Heart left ventricle (tissue), 16 donors: ENCODE results near the gene ARSI. TPM values are rescaled to one million over a fixed set of nuclear protein-coding genes. Genes with fewer than 3 reads are reported as not detected.

Experiments
- ATAC-seq, 4 donors: fragments of 200-7000 bp; cut with Tn5 transposase; one replicate each; pipeline ENCODE4 v1.9.1; 2020 to 2022; ENCODE audit warnings: moderate library complexity in 4 of 4, mild to moderate bottlenecking in 3 of 4, moderate number of reproducible peaks in 1 of 4
- DNase-seq, 5 donors: peaks; one replicate each; pipeline ENCODE4 v3.0.0-alpha.2; 2020
- H3K27ac ChIP-seq, 12 donors: fragments of 200-600 bp; sonication (generic) in 4 of 12; one replicate each; pipeline versions ENCODE4 v1.5.0 to v1.8.0; 2016 to 2022; ENCODE audit warnings: mild to moderate bottlenecking in 2 of 12
- H3K27me3 ChIP-seq, 9 donors: fragments of 200-600 bp; sonication (generic) in 2 of 9; one replicate each; pipeline versions ENCODE4 v1.5.1 to v1.8.0; 2016 to 2022; ENCODE audit warnings: mild to moderate bottlenecking in 3 of 9
- H3K36me3 ChIP-seq, 9 donors: fragments of 200-600 bp; sonication (generic) in 2 of 9; one replicate each; pipeline versions ENCODE4 v1.5.0 to v1.8.0; 2018 to 2022; ENCODE audit warnings: mild to moderate bottlenecking in 2 of 9
- H3K4me1 ChIP-seq, 12 donors: fragments of 200-600 bp; sonication (generic) in 4 of 12; one replicate each; pipeline versions ENCODE4 v1.5.0 to v1.8.0; 2016 to 2022; ENCODE audit warnings: mild to moderate bottlenecking in 3 of 12
- H3K4me3 ChIP-seq, 12 donors: fragments of 200-600 bp; sonication (generic) in 4 of 12; one replicate each; pipeline versions ENCODE4 v1.5.0 to v1.8.0; 2017 to 2022; ENCODE audit warnings: mild to moderate bottlenecking in 9 of 12, moderate library complexity in 4 of 12
- H3K9me3 ChIP-seq, 12 donors: fragments of 200-600 bp; sonication (generic) in 4 of 12; one replicate each; pipeline versions ENCODE4 v1.5.0 to v1.8.0; 2016 to 2022; ENCODE audit warnings: mild to moderate bottlenecking in 1 of 12
- CTCF ChIP-seq, 12 donors: fragments of 200-600 bp; sonication (generic) in 4 of 12; IDR thresholded peaks; one replicate each; pipeline versions ENCODE4 v1.5.0 to v1.8.0; 2018 to 2022; ENCODE audit warnings: antibody characterized with exemption in 12 of 12, mild to moderate bottlenecking in 5 of 12
- POLR2A ChIP-seq, 2 donors: fragments of 450-650 bp; IDR thresholded peaks; one replicate each; pipeline ENCODE4 v1.6.1; 2017; ENCODE audit warnings: antibody characterized with exemption in 2 of 2, mild to moderate bottlenecking in 2 of 2, moderate library complexity in 2 of 2
- WGBS, 4 donors: extraction: QIAGEN DNeasy Blood & Tissue Kit in 2 of 4; methylation state at CpG; one replicate each; pipeline versions ENCODE4 v1.1.5 to v1.1.7; 2013 to 2018; 5-methylcytosine and 5-hydroxymethylcytosine counted together
- intact Hi-C, 10 donors: fragments of 100-400 bp; cut with DNase I; formaldehyde crosslinking; loops; one replicate each; pipeline versions ENCODE4 v1.11.1 to v1.14.2; 2022
- polyA plus RNA-seq, 2 donors: library from polyadenylated mRNA; stranded (reverse); fragments of 200-250 nt; gene quantifications; one replicate each; pipeline ENCODE4 v1.2.3, GENCODE V29; 2013
- total RNA-seq, 9 donors: library from RNA; depleted of rRNA in 2 of 9; stranded (reverse); fragments of >200 nt in 2 of 9; fragmentation: NEBNext Ultra II Directional in 3 of 9; extraction: Animal tissue kit (Norgen Biotek cat#: 25700) in 3 of 9; gene quantifications; one replicate each; pipeline versions ENCODE4 v1.1.0 to v1.2.4, GENCODE V29; 2016 to 2023
- donor health status: ischemic (EF 13 %, LVEDD 7.1; RV severe dilation, severe dysfunction).
- donor health status: healthy with polysubstance abuse.
- donor health status: DM: no; HTN: yes; CAD: no.
- donor health status: DM: no; HTN: no; CAD: no.
- donor health status: ischemic (EF 25% LVEDD 6.9; RV normal size, moderate dysfunction).
- donor health status: ischemic (EF 25% LVEDD 5.7; RV mildly dilated, moderate dysfunction).
- donor health status: healthy.
- donor health status: DM: yes; HTN: yes; CAD: no.
- donor health status: ischemic (EF 35%, LVEDD 5.7; RV mildly dilated, moderate dysfunction).
- donor health status: nonischemic (EF 11% LVEDD 7.7; RV severe dilation, severe dysfunction).
- donor health status: DM: yes; HTN: yes; CAD: no.
- donor health status: PGD.
- donor health status: ischemic (EF 29% LVEDD 5.4; RV normal size, mild dysfunction).
- donor health status: nonischemic (EF 23%, LVEDD 6.1; RV moderate dilation, normal function).

ARSI gene
- total and polyA plus RNA-seq, 11 donors = 0.12 to 0.95 (median 0.42) TPM; not detected in 3

GRCh38 chr5:150343994-150344631 is 41.4 kb upstream of the ARSI start:
- no peaks in the 10 kb centered on the region for H3K36me3 ChIP-seq
- H3K27me3 ChIP-seq = no peaks in the 10 kb centered on the region
- no peaks in the 10 kb centered on the region for H3K9me3 ChIP-seq
- no peaks in the 10 kb centered on the region for H3K4me1 ChIP-seq
- WGBS, 4 donors = 80 to 92% (median 85%) methylated on average over 7 of the region's 7 CpGs
- ATAC-seq (no peak), DNase-seq (no peak)
- H3K27ac ChIP-seq = no peak overlapping the region
- intact Hi-C loops = loop anchor here in 1 of 10 donors (5.0 kb wide), 1 partner anchor 67 kb away; no protein-coding TSS in a partner anchor
- TF ChIP-seq CTCF (IDR thresholded peaks at IDR 0.05) = no peak
- TF ChIP-seq POLR2A (IDR thresholded peaks at IDR 0.05) = no peak
- no peak overlapping the region for H3K4me3 ChIP-seq

GRCh38 chr5:150342583-150342982 is 39.9 kb upstream of the ARSI start:
- 89 to 96% (median 94%) methylated on average over 5 of the region's 5 CpGs for WGBS, 4 donors
- H3K4me3 ChIP-seq = no peak overlapping the region

GRCh38 chr5:150341989-150342388 is 39.3 kb upstream of the ARSI start:
- intact Hi-C loops = loop anchor here in 1 of 10 donors (5.0 kb wide), 1 partner anchor 65 kb away; no protein-coding TSS in a partner anchor
- no peaks in the 10 kb centered on the region for H3K27me3 ChIP-seq
- no peaks in the 10 kb centered on the region for H3K36me3 ChIP-seq
- no peaks in the 10 kb centered on the region for H3K9me3 ChIP-seq
- H3K4me3 ChIP-seq = no peak overlapping the region
- H3K4me1 ChIP-seq = no peaks in the 10 kb centered on the region
- 95 to 100% (median 98%) methylated on average over 1 of the region's 1 CpG for WGBS, 4 donors
- DNase-seq (no peak), ATAC-seq (no peak)
- no peak overlapping the region for H3K27ac ChIP-seq
- TF ChIP-seq POLR2A (IDR thresholded peaks at IDR 0.05) (no peak), CTCF (IDR thresholded peaks at IDR 0.05) (no peak)

More at GRCh38 chr5:150342583-150342982, 39.9 kb upstream of the ARSI start:
- Histone ChIP-seq H3K27me3 (no peaks in the 10 kb centered on the region), H3K27ac (no peak overlapping the region), H3K36me3 (no peaks in the 10 kb centered on the region), H3K4me1 (no peaks in the 10 kb centered on the region), H3K9me3 (no peaks in the 10 kb centered on the region)
- no peak for ATAC-seq
- intact Hi-C loops = loop anchor here in 1 of 10 donors (5.0 kb wide), 1 partner anchor 65 kb away; no protein-coding TSS in a partner anchor
- DNase-seq = no peak
- TF ChIP-seq POLR2A (IDR thresholded peaks at IDR 0.05) (no peak), CTCF (IDR thresholded peaks at IDR 0.05) (no peak)

- no peak overlapping the region for H3K4me3 ChIP-seq
- no peak overlapping the region for H3K27ac ChIP-seq
- H3K27me3 ChIP-seq = no peaks in the 10 kb centered on the region
- H3K9me3 ChIP-seq = no peaks in the 10 kb centered on the region
- intact Hi-C loops = loop anchor here in 1 of 10 donors (5.0 kb wide), 1 partner anchor 64 kb away; no protein-coding TSS in a partner anchor
- DNase-seq = no peak
- no peaks in the 10 kb centered on the region for H3K36me3 ChIP-seq
- no peak for TF ChIP-seq CTCF (IDR thresholded peaks at IDR 0.05)
- TF ChIP-seq POLR2A (IDR thresholded peaks at IDR 0.05) = no peak
- WGBS, 4 donors = 81 to 89% (median 86%) methylated on average over 4 of the region's 4 CpGs
- no peak for ATAC-seq
- no peaks in the 10 kb centered on the region for H3K4me1 ChIP-seq
These were observed 38.6 kb upstream of the ARSI start for GRCh38 chr5:150341331-150341730.
